ENCODE results near the gene TBC1D9B.

TBC1D9B gene

DNA sequence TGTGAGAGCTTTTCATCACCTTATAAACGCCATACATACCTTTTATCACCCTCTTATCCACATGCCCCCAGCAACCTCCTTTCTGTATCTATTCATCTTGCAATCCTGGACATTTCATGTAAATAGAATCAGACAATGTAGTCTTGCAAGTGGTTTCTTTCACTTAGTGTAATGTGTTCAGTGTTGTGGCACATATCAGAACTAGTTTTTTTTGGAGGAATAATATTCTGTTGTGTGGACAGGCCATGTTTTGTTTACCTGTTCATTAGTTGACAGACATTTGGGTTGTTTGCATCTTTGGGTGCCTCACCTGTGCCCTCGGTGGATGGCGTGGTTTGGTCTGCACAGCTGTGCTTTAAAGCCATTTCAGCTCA is 85.7 kb downstream of the TBC1D9B start:
- in situ Hi-C loops (cut with MboI; ENCODE audit: low sequenced_read_pairs): no loop called here

DNA sequence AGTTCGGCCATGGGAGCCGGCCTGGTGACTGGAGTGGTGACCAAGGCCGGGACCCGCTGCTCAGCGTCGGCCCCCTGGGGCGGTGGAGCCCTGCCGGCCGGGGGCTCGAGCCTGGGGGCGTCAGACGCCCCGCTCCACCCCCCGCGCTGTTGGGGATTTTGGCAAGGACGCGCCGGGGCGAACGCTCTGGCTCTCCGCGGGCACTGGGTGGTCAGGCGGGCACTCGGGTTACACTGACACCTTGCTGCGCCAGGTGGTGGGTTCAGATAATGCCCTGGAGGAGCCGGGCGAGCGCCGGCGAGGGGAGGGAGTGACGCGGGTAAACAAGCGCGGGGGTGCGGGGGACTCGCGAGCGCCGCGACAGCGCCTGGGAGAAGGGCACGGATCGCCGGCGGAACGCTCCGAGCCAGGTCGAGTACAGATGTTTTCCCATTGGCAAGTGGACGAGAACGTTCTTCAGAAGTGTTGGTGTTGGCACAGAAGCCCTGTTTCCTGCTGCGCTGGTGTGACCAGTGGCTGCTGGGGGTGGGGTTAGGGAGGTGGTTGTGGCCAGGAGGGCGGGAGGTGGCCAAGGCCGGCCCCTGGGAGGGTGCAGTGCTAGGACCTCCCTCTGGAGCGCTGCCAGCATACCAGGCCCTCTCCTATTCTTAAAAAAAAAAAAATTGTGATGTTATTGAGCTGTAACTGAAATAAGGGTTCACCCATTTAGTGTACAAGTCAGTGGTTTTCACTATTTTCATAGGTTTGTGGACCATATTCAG is 86.2 kb downstream of the TBC1D9B start:
- in situ Hi-C loops (cut with MboI; ENCODE audit: low sequenced_read_pairs): no loop called here

DNA sequence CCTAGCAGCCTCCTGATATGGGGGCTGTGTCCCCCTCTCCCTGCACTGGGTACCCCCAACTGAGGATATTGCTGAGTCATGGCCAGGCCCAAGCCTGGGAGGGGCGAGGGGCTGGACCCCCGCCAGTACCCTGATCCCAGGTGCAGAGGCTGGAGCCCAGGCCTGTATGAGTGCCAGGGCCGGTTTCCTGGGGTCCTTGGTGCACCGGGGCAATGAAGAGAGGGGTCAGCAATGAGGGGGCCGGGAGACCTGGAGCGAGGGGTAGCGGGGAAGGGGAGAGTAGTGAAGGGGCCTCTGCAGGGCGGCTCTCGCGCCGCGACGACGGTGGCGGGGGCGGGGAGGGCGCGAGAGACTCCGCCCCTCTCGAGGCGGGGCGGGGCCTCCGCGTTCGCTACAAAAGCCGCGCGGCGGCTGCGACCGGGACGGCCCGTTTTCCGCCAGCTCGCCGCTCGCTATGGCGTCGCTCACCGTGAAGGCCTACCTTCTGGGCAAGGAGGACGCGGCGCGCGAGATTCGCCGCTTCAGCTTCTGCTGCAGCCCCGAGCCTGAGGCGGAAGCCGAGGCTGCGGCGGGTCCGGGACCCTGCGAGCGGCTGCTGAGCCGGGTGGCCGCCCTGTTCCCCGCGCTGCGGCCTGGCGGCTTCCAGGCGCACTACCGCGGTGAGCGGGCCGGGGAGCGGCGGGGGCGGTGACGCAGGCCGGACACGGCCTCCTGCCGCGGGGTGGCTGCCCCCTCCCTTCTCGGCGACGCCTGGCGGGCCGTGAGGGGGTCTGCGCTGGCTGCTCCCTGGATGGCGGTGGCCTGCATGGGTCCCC is 87.0 kb downstream of the TBC1D9B start, which contains the start of gene SQSTM1:
TSS of gene SQSTM1 (plus strand) at position 423 of the 815 bp plus-strand sequence. CDS start at position 455, 32 bp downstream.
- in situ Hi-C loops (cut with MboI; ENCODE audit: low sequenced_read_pairs): no loop called here

DNA sequence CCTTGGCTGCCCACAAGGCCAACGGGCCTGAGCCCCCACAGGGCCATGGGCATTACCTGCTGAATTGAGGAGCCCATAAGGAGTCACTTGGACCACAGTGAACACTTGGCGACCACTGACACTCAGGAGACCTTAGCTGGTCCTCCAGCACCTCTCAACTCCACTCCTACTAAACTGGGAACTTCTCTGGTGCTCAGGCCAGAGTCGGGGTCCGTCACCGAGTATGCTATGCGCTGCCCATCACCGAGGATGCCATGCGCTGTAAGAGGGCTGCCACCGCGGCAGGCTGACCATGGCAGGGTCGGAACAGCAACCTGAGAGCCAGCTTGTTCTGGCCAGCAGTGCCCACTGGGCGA is 87.6 kb downstream of the TBC1D9B start:
- in situ Hi-C loops (cut with MboI; ENCODE audit: low sequenced_read_pairs): no loop called here

DNA sequence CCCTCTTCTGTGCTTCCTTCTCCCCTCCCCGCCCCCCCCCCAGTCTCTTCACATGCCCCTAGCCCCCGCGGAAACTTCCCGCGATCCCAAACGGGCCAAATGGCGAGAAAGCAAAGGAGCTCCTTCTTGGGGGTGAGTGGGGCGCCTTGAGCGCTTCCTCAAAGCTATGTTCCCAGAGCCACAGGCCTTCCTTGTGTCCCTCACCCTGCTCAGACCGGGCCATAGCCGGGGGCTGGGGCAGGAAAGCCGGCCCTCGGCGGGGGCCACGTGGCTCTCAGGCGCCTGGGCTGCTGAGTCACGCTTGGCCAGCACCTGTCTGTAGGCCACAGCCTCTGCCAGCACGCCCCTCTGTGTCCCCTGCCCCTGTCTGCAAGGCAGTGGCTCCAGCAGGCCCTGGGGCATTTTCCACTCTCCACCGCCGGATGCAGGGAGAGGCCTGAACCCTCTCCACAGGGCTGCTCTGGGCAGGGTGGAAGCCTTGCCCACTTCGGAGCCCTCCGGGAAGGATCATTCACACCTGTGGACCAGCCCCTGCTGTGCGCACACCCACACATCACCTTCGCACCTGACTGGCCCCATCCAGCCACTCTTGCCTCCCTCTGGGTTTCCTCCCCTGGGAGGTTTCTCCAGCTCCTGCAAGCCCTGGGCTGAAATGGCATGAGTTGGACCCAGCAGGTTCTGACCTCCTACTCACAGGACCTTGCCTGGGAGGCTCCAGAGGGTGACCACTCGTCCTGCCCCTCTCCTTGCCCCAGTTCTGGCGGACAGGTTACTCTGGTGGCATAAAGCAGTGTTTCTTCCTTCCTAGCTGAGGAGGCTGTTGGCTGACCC is 88.2 kb downstream of the TBC1D9B start:
- in situ Hi-C loops (cut with MboI; ENCODE audit: low sequenced_read_pairs): no loop called here

DNA sequence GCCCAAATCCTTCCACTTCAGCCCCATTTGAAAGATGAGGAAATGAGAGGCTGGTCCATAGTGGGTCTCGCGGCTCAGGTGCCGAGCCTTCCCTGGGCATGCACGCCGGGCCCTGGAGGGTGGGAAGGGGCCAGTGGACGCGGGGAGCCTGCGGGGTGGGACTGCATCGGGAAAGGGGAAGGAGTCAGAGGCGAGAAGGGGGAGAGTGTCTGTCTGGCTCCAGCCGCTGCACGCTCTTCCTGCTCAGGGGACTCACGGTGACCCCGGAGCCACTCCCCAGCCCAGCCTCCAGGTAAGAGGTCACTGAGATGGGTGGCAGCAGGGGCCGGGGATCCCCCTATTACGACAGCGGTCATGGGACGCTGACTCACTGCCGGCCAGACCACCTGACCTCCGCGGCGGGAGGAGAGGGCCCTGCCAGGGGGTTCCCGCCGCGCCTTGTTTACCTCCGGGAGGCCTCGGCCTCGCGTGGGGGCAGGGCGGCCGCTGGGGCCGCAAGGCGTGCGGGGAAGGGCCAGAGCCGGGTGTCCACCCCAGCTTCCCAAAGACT is 88.9 kb downstream of the TBC1D9B start:
- in situ Hi-C loops (cut with MboI; ENCODE audit: low sequenced_read_pairs): no loop called here

DNA sequence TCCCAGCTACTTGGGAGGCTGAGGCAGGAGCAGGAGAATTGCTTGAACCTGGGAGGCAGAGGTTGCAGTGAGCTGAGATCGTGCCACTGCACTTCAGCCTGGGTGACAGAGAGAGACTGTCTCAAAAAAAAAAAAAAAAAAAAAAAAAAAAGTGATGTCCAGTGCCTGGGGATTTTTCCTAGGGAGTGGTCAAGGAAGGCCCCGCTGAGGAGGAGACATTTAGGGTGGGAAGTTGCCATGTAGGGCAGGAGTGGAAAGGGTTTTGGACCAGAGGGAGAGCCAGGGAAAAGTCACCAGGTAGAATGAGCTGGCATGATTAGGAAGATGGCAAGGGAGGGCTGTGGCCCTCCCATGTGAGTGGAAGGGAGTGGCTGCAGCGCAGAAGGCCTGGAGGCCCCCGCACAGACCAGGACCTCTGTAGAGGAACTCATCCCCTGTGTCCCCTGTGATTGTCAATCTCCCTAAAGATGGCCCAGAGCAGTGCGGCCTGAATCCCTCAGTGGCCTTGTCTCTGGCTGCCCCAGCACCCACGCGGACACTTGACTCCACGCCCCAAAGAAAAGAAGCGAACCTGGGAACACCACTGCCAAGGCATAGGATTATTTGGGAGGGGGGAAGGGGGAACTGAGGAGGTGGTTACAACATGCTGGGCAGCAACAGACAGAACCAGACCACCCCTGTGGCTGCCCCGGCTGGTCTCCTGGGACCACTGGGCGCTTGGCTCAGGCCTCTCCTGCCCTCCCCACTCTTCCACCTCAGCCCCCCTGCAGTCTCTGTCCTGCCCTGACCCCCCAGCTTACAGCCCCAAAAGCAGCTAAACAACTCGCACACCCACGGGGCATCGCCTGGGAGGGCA is 89.6 kb downstream of the TBC1D9B start:
- in situ Hi-C loops (cut with MboI; ENCODE audit: low sequenced_read_pairs): no loop called here

DNA sequence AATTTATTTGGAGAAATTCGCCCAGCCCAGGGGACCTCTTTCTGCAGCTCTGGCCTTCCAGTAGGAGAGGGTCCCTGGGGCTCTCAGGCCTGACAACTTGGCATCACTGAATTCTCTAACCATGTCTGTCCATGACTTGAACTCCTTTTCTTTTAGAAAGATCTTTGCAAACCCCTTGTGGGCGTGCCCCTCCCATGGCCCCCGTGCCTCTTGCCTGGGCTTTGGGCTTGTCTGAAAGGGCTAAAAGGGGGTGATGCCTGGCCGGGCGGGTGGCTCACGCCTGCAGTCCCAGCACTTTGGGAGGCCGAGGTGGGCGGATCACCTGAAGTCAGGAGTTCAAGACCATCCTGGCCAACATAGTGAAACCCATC is 90.2 kb downstream of the TBC1D9B start:
- in situ Hi-C loops (cut with MboI; ENCODE audit: low sequenced_read_pairs): no loop called here

DNA sequence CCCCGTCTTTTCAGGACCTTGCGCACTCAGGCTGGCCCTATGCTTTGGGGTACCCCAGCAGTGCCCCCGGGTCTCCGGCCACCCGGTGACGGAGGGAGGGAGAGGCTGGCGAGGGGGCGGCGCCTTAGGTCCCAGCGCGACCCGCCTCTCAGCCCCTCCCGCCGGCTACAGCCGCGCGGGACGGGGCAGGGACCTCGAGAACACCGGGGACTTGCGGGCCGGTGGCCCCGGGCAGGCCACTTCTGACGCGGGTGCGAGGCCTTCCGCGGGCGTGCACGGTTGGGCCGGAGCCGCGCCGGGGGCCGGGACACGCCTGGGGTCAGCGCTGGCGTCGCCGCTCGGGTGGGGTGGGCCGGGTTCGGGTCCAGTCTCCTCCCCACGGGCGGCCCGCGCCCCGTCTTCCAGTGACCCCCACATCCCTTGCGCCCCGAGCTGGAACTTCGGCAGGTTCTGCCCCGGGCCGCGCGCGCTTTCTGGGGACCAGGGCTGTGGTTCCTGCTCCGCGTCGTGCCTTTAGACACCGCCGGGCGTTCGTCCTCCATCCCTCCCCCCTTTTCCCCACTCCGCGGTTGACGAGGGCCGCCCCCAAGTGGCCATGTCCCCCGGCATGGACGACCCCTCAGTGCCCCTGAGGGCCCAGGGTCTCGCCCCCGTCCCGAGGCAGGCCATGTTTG is 90.8 kb downstream of the TBC1D9B start:
- in situ Hi-C loops (cut with MboI; ENCODE audit: low sequenced_read_pairs): no loop called here

DNA sequence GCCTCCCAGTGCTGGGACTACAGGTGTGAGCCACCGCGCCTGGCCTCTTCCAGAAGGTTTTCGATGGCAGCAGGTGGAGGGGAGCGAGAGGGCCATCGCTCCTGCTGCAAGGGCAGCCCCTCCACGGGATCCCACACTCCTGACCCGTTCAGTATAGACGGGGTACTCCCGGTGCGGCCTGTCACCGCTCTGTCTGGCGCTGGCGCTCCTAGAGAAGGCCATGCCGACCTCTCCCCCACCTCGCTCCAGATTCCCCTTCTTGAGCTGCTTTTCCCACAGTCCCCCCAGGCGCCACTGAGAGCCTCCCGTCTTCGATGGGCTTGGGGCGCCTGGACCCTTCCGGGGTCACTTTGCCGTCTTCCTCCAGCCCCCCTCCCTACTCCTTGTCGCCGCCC is 91.3 kb downstream of the TBC1D9B start:
- in situ Hi-C loops (cut with MboI; ENCODE audit: low sequenced_read_pairs): no loop called here

DNA sequence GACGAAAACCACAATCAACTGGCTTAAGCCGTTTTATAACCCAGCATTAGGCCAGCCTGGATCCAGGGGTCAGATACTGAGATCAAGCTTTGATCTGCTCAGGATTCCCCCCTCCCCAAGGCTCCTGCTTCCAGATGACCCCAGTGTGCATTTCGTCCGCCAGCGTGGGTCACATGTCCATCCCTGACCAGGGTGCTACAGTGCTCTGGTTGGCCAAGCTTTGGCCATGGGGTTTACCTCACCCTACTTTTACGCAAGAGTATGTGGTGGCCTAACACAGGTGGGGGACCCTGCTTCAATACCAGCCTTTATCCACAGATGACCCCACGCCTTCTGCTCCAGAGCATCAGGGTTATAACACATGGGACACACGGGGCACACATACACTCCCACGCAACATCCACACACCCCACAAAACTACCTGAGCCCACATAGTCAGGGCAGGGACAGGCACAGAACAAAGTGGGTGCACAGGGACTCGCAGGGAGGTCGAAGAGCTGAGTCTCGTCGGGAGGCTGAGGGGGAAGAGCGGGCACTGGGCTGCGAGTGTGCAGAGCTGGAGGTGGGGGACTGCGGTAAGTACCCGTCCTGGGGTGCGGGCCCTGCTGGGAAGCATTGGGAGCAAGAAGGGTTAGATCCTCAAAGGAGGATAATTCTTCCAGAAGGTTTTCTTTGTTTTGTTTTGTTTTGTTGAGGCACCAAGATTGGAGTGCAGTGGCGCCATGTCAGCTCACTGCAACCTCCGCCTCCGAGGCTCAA is 92.0 kb downstream of the TBC1D9B start:
- in situ Hi-C loops (cut with MboI; ENCODE audit: low sequenced_read_pairs): no loop called here

DNA sequence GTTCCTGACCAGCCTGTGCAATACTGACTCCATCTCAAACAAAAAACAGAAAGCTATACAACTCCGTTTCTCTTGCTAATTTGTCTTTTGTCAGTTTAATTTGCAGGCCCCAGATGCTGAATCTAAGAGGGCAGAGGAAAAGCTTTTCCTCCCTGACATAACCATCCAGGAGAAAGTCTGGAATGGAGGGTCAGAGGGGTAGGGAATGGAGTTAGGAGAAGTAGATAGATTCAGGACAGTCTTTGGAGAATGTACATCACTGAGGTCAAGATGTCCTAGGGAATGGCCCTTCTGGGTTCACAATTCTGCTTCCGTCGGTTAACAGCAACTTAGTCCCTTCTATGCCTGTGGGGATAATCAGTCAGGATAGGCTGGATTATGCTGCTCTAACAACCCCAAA is 93.6 kb downstream of the TBC1D9B start:
- in situ Hi-C loops (cut with MboI; ENCODE audit: low sequenced_read_pairs): no loop called here

DNA sequence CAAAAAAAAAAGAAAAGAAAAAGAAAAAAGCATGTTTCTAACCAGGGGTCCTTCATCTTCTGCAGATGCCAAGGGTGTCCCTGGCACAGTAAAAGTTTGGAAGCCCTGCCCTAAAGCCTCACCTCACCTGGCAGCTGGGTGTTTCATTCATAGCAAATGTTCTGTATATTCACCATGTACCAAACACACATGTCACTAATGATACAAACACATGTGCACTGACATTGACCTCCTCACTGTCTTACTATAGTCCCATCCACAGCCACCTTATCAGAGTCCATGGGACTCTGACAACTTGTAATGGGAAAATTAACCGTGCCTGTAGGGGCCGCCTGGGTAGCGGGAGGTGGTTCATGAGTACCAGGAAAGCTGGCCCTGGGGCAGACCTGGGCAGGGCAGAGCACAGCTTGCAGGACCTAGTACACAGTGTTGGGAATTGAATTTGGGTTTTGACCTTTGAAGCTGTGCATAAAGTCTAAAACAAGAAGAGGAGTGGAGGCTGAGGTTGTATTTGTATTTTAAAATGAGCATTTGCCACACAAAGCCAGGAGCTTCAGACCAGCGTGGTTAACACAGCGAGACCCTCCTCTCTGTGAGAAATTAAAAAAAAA is 94.6 kb downstream of the TBC1D9B start:
- in situ Hi-C loops (cut with MboI; ENCODE audit: low sequenced_read_pairs): no loop called here

DNA sequence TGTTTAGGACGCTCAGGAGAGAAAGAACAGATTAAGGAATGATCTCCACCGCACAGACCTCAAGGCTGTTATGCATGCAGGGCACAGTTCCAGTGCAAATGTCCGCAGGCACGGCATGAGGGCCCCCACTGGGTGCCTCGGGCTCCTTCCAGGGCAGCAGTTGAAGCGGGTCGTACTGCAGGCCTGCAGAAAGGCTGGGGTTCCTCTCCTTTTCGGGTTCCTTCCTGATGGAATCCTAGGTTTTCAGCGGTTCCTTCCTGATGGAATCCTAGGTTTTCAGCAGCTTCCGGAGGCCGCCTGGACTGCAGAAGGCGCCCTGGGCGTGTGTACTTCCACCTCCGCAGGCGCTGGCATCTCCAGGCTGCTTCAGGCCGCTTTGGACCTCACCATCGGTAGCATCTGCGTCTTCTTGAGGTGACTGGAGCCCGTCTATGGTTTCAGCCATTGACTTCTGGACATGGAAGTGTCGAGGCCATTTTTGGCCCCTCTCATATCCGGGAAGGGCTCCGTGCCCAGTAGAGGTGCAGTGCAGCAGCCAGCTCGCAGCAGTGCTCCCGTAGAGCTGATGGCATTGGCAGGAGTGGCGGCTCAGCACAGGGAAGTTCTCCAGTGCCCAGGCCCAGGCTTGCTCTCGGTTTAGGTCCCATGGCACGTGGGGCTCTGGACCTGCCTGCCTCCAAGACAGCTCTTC is 95.4 kb downstream of the TBC1D9B start:
- in situ Hi-C loops (cut with MboI; ENCODE audit: low sequenced_read_pairs): no loop called here
